Kidney (tissue), 14 donors: ENCODE measurements around the gene RNF212. TPM values are rescaled to one million over a fixed set of nuclear protein-coding genes. Genes with fewer than 3 reads are reported as not detected.

Source experiments
- DNase-seq, 5 donors: peaks; one replicate each; pipeline ENCODE4 v3.0.0-alpha.2; 2013 to 2020
- FAIRE-seq: peaks from 2 replicates; lab custom pipeline; 2012; peaks lifted over from hg19 to GRCh38; lab: Jason Lieb, UNC
- H3K27ac ChIP-seq, 2 donors: one replicate each; pipeline ENCODE4 v1.7.0; 2013; ENCODE audit warnings: low read depth in 2 of 2, low read length in 2 of 2, inconsistent platforms in 1 of 2
- H3K27me3 ChIP-seq: one replicate; pipeline ENCODE4 v1.7.1; 2013; ENCODE audit warnings: low read length, inconsistent platforms; ENCODE audit not compliant: control insufficient read depth, insufficient read depth
- H3K36me3 ChIP-seq, 3 donors: one replicate each; pipeline versions ENCODE4 v1.7.0 to v1.7.1; 2013; ENCODE audit warnings: low read length in 3 of 3, control low read depth in 1 of 3, inconsistent platforms in 1 of 3; ENCODE audit not compliant: insufficient read depth in 3 of 3, control insufficient read depth in 2 of 3
- H3K4me1 ChIP-seq, 3 donors: one replicate each; pipeline versions ENCODE4 v1.7.0 to v1.7.1; 2013; ENCODE audit warnings: low read length in 3 of 3, inconsistent platforms in 1 of 3, low read depth in 1 of 3; ENCODE audit not compliant: control insufficient read depth in 2 of 3, insufficient read depth in 2 of 3
- H3K4me3 ChIP-seq, 3 donors: one replicate each; pipeline versions ENCODE4 v1.7.0 to v1.8.1; 2013; ENCODE audit warnings: low read length in 3 of 3, control low read depth in 1 of 3, inconsistent platforms in 1 of 3
- H3K9ac ChIP-seq, 3 donors: one replicate each; pipeline versions ENCODE4 v1.7.0 to v1.7.1; 2013; ENCODE audit warnings: low read length in 3 of 3, control low read depth in 1 of 3, inconsistent platforms in 1 of 3
- H3K9me3 ChIP-seq, 3 donors: one replicate each; pipeline versions ENCODE4 v1.7.0 to v1.7.1; 2013; ENCODE audit warnings: low read length in 3 of 3, control low read depth in 1 of 3, inconsistent platforms in 1 of 3; ENCODE audit not compliant: control insufficient read depth in 2 of 3, insufficient read depth in 1 of 3
- CTCF ChIP-seq: IDR thresholded peaks from 3 replicates; pipeline ENCODE4 v1.5.1; 2012; ENCODE audit warnings: mild to moderate bottlenecking, moderate library complexity, borderline replicate concordance; ENCODE audit not compliant: insufficient read depth; ENCODE audit errors: extremely low read depth
- intact Hi-C: fragments of 100-400 bp; cut with DNase I; formaldehyde crosslinking; loops from one replicate; pipeline ENCODE4 v1.11.1; 2022
- polyA plus RNA-seq: library from polyadenylated mRNA; stranded (reverse); fragments of 350-450 nt; fragmentation: Illumina TruSeq; extraction: RNeasy Lipid Tissue Mini Kit (QIAGEN cat#74804); gene quantifications from one replicate; pipeline ENCODE4 v1.2.3, GENCODE V29; 2014; ENCODE audit warnings: low read depth, low replicate concordance; ENCODE audit not compliant: insufficient read depth
- total RNA-seq: library from RNA; stranded (reverse); fragmentation: NEBNext Ultra II Directional; extraction: Animal tissue kit (Norgen Biotek cat#: 25700); gene quantifications from one replicate; pipeline ENCODE4 v1.2.1, GENCODE V29; 2021
- donor health status: control.
- donor health status: control.
- donor health status: control.
- donor health status: control.
- donor health status: control.
- donor health status: DM: yes; HTN: yes; CAD: no.
- donor health status: Normal renal cell carcinoma (clear cell type).

RNF212 gene
- total and polyA plus RNA-seq, 2 donors from 2014 or later, result 5.3 to 20.8 TPM

- no peak for FAIRE-seq
- intact Hi-C loops, result no loop called here
- Histone ChIP-seq H3K9ac (no peak overlapping the region), H3K4me1 (no peaks in the 10 kb centered on the region), H3K9me3 (no peaks in the 10 kb centered on the region), H3K4me3 (no peak overlapping the region), H3K27me3 (peaks cover 16% of the 10 kb centered on the region), H3K36me3 (no peaks in the 10 kb centered on the region), H3K27ac (no peak overlapping the region)
- TF ChIP-seq CTCF, result no peak
- peak in 1 of 5 donors; percentile 16 for DNase-seq
Observed at GRCh38 chr4:1060121-1060520, 53.2 kb downstream of the RNF212 start.

DNA sequence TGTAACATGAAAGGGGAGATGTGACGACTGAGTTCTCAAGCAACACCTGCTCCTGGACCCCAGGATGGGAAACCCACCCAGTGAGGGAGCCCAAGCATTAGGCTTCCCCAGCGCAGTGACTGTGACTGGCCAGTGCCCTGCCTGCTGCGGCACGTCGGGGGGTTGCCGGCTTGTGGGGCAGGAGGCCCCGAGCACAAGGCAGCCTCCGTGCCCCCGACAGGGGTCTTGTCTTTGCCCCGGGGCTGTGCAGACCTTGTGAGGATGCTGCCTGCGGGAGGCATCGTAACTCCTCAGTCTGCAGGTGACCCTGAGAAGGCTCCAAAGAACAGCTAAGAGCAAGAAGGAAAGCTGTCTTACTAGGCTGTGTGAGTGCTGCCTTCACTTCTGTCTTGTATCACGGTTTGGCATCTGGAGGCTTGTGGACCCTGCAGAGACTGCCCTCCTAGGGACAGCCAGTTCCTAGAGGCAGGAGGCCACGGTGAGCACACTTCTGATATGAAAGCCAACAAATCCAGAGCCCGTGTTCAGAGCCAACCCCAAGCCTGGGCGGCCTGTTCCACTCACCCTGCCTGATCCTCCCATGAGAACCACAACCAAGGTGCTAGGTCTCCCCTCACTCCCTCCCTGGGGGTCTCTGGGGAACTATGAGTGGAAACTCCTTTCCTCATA is 54.2 kb downstream of the RNF212 start:
- DNase-seq, result peak in 1 of 5 donors; percentile 37
- TF ChIP-seq CTCF, result no peak
- intact Hi-C loops, result no loop called here
- no peaks in the 10 kb centered on the region for H3K4me1 ChIP-seq
- H3K9ac ChIP-seq, result no peak overlapping the region
- no peaks in the 10 kb centered on the region for H3K36me3 ChIP-seq
- no peak overlapping the region for H3K27ac ChIP-seq
- peaks cover 14% of the 10 kb centered on the region for H3K27me3 ChIP-seq
- no peaks in the 10 kb centered on the region for H3K9me3 ChIP-seq
- FAIRE-seq, result no peak
- no peak overlapping the region for H3K4me3 ChIP-seq

GRCh38 chr4:1058198-1058996 is 55.0 kb downstream of the RNF212 start:
- no peaks in the 10 kb centered on the region for H3K9me3 ChIP-seq
- FAIRE-seq, result no peak
- no peak overlapping the region for H3K27ac ChIP-seq
- H3K4me1 ChIP-seq, result no peaks in the 10 kb centered on the region
- intact Hi-C loops, result no loop called here
- TF ChIP-seq CTCF, result no peak
- no peak overlapping the region for H3K9ac ChIP-seq
- DNase-seq, result peak in 1 of 5 donors; percentile 30
- H3K4me3 ChIP-seq, result no peak overlapping the region
- H3K27me3 ChIP-seq, result peaks cover 14% of the 10 kb centered on the region
- H3K36me3 ChIP-seq, result no peaks in the 10 kb centered on the region
